ENCODE data around the gene NXN. TPM values are rescaled to one million over a fixed set of nuclear protein-coding genes. Genes with fewer than 3 reads are reported as not detected.

Gene NXN
- total RNA-seq, 1 experiment from 2014 or later: 126 TPM

GRCh38 chr17:792277-792676 lies 187.3 kb downstream of the NXN start:
- Histone ChIP-seq H3K27me3 (ENCODE audit: control insufficient read depth, insufficient read depth, low read length) (no peaks in the 10 kb centered on the region), H3K27ac (ENCODE audit: low read length) (0 out of 2 replicates have a peak overlapping the region, but pooled peaks have one; percentile 23), H3K36me3 (ENCODE audit: control insufficient read depth, insufficient read depth, low read length) (no peaks in the 10 kb centered on the region; the same call in 1 of the 2 replicates), H3K4me3 (ENCODE audit: low read depth in 2 of 2, low read length in 2 of 2) (no peak overlapping the region), H3K4me1 (ENCODE audit: control insufficient read depth, insufficient read depth, low read length) (peaks cover 17% of the 10 kb centered on the region), H3K9me3 (ENCODE audit: control insufficient read depth, insufficient read depth, low read depth, low read length) (no peaks in the 10 kb centered on the region)
- DNase-seq (ENCODE audit: low read depth, low spot score) (no peak), ATAC-seq (no peak)
- intact Hi-C loops (cut with micrococcal nuclease; ENCODE audit: unreplicated experiment) (no loop called here), in situ Hi-C loops (cut with HindIII; ENCODE audit: low pct_unique_long_range_greater_than_20kb, low sequenced_read_pairs) (no loop called here)
- CTCF ChIA-PET: interaction anchor here (0.5 kb wide), 1 partner anchor 144 kb away, joined by 3 read pairs; no protein-coding TSS in a partner anchor
- TF ChIP-seq REST (IDR thresholded peaks at IDR 0.05; ENCODE audit: insufficient read depth in 1 of 2, low read depth in 2 of 2, low read length in 1 of 2) (no peak), POLR2AphosphoS5 (IDR thresholded peaks at IDR 0.05; ENCODE audit: low read depth, low read length) (peak; percentile 15; the same call in 1 of the 2 replicates), SIN3A (IDR thresholded peaks at IDR 0.05; ENCODE audit: borderline replicate concordance, insufficient read depth, low read depth, low read length) (no peak), TCF7L2 (IDR thresholded peaks at IDR 0.05; ENCODE audit: low read depth, low read length) (no peak), CTCF (IDR thresholded peaks at IDR 0.05) (no peak)
- POLR2A ChIA-PET: no interaction called here
- no TSS peak for BruUV-seq (replicated peaks)

GRCh38 chr17:791829-792228 lies 187.7 kb downstream of the NXN start:
- ATAC-seq: no peak

More at GRCh38 chr17:791829-792228, 187.7 kb downstream of the NXN start:
- intact Hi-C loops (cut with micrococcal nuclease; ENCODE audit: unreplicated experiment) (no loop called here), in situ Hi-C loops (cut with HindIII; ENCODE audit: low pct_unique_long_range_greater_than_20kb, low sequenced_read_pairs) (no loop called here)
- TF ChIP-seq SIN3A (IDR thresholded peaks at IDR 0.05; ENCODE audit: borderline replicate concordance, insufficient read depth, low read depth, low read length) (no peak), POLR2AphosphoS5 (IDR thresholded peaks at IDR 0.05; ENCODE audit: low read depth, low read length) (no peak), REST (IDR thresholded peaks at IDR 0.05; ENCODE audit: insufficient read depth in 1 of 2, low read depth in 2 of 2, low read length in 1 of 2) (no peak), TCF7L2 (IDR thresholded peaks at IDR 0.05; ENCODE audit: low read depth, low read length) (no peak), CTCF (IDR thresholded peaks at IDR 0.05) (no peak)
- Histone ChIP-seq H3K9me3 (ENCODE audit: control insufficient read depth, insufficient read depth, low read depth, low read length) (no peaks in the 10 kb centered on the region), H3K27me3 (ENCODE audit: control insufficient read depth, insufficient read depth, low read length) (no peaks in the 10 kb centered on the region), H3K36me3 (ENCODE audit: control insufficient read depth, insufficient read depth, low read length) (no peaks in the 10 kb centered on the region; the same call in 1 of the 2 replicates), H3K27ac (ENCODE audit: low read length) (no peak overlapping the region), H3K4me1 (ENCODE audit: control insufficient read depth, insufficient read depth, low read length) (peaks cover 17% of the 10 kb centered on the region), H3K4me3 (ENCODE audit: low read depth in 2 of 2, low read length in 2 of 2) (no peak overlapping the region)
- ChIA-PET POLR2A (no interaction called here), CTCF (no interaction called here)
- DNase-seq (ENCODE audit: low read depth, low spot score): no peak
- no TSS peak for BruUV-seq (replicated peaks)

Measured in Panc1 (cell line).